Amniotic epithelial cell (primary cell): ENCODE data around the gene ALDH5A1.

Source experiments
- DNase-seq: peaks from one replicate; pipeline ENCODE4 v3.0.0-alpha.2; 2010; ENCODE audit warnings: low read depth

Gene ALDH5A1

GRCh38 chr6:24569811-24570210 is 75.0 kb downstream of the ALDH5A1 start:
- no peak for DNase-seq

- no peak for DNase-seq
Observed at GRCh38 chr6:24571361-24571760, 76.6 kb downstream of the ALDH5A1 start.

GRCh38 chr6:24574809-24575208 is 80.0 kb downstream of the ALDH5A1 start:
- no peak for DNase-seq

- DNase-seq = no peak
Observed at GRCh38 chr6:24576447-24576846, 81.7 kb downstream of the ALDH5A1 start.

- peak; percentile 49 for DNase-seq
Observed at GRCh38 chr6:24581084-24581669, 86.4 kb downstream of the ALDH5A1 start.

- DNase-seq = peak; percentile 56
Observed at GRCh38 chr6:24583463-24584381, 89.0 kb downstream of the ALDH5A1 start.

- no peak for DNase-seq
Observed at GRCh38 chr6:24584382-24584720, 89.6 kb downstream of the ALDH5A1 start.
